CD8-positive, alpha-beta memory T cell (primary cell): ENCODE results near the gene ILRUN. TPM values are rescaled to one million over a fixed set of nuclear protein-coding genes. Genes with fewer than 3 reads are reported as not detected.
A peak's percentile ranks its signal among the peaks of the same experiment; 100 is the strongest.
"Not testable (repeated sequence)": the region's sequence is repeated elsewhere in the genome, so short reads cannot be mapped to it uniquely, and the experiment has no call there.

Source experiments
- CTCF ChIA-PET: fragments of 350-600 bp; sonication (Branson Sonifier 250); formaldehyde crosslinking; loops from one replicate; lab custom pipeline; 2021; ENCODE audit warnings: antibody characterized with exemption; lab: Charles Lee
- POLR2A ChIA-PET: fragments of 350-600 bp; sonication (Branson Sonifier 250); formaldehyde crosslinking; loops from one replicate; lab custom pipeline; 2021; ENCODE audit warnings: antibody characterized with exemption; lab: Charles Lee
- DNase-seq, 5 donors: peaks; one replicate each; pipeline versions ENCODE4 v3.0.0 to v3.0.0-alpha.2; 2020 to 2022; ENCODE audit warnings: mixed read lengths in 1 of 5
- H3K27ac ChIP-seq: one replicate; pipeline ENCODE4 v1.7.0; 2013; ENCODE audit warnings: low read depth, mild to moderate bottlenecking, low read length, moderate library complexity
- H3K27me3 ChIP-seq: 2 replicates; pipeline ENCODE4 v1.7.0; 2013; ENCODE audit warnings: low read length, mild to moderate bottlenecking; ENCODE audit not compliant: insufficient read depth, poor library complexity, severe bottlenecking
- H3K36me3 ChIP-seq: 2 replicates; pipeline ENCODE4 v1.7.0; 2013; ENCODE audit warnings: mild to moderate bottlenecking, low read length, moderate library complexity; ENCODE audit not compliant: insufficient read depth
- H3K4me1 ChIP-seq: 2 replicates; pipeline ENCODE4 v1.7.0; 2013; ENCODE audit warnings: mild to moderate bottlenecking, low read length, moderate library complexity; ENCODE audit not compliant: insufficient read depth
- H3K4me3 ChIP-seq: 2 replicates; pipeline ENCODE4 v1.7.0; 2013; ENCODE audit warnings: mild to moderate bottlenecking, low read length
- H3K9me3 ChIP-seq: 2 replicates; pipeline ENCODE4 v1.7.0; 2013; ENCODE audit warnings: mild to moderate bottlenecking, low read length
- H3K27ac Mint-ChIP-seq, 8 donors: one replicate each; pipeline ENCODE4 v1.8.0; 2020 to 2021; ENCODE audit warnings: mixed read lengths in 8 of 8, mild to moderate bottlenecking in 6 of 8, inconsistent platforms in 3 of 8, moderate library complexity in 3 of 8
- H3K27me3 Mint-ChIP-seq, 2 donors: one replicate each; pipeline ENCODE4 v1.8.0; 2020 to 2021; ENCODE audit warnings: mixed read lengths in 2 of 2, mild to moderate bottlenecking in 1 of 2, moderate library complexity in 1 of 2
- H3K36me3 Mint-ChIP-seq, 3 donors: one replicate each; pipeline ENCODE4 v1.8.0; 2020 to 2021; ENCODE audit warnings: mixed read lengths in 3 of 3, inconsistent platforms in 1 of 3, mild to moderate bottlenecking in 1 of 3
- H3K4me1 Mint-ChIP-seq, 3 donors: one replicate each; pipeline ENCODE4 v1.8.0; 2020 to 2021; ENCODE audit warnings: mixed read lengths in 3 of 3, inconsistent platforms in 1 of 3, mild to moderate bottlenecking in 1 of 3
- H3K4me3 Mint-ChIP-seq, 7 donors: one replicate each; pipeline ENCODE4 v1.8.0; 2020 to 2021; ENCODE audit warnings: mixed read lengths in 7 of 7, mild to moderate bottlenecking in 6 of 7, moderate library complexity in 4 of 7, inconsistent platforms in 2 of 7
- H3K9me3 Mint-ChIP-seq, 5 donors: one replicate each; pipeline ENCODE4 v1.8.0; 2020 to 2022; ENCODE audit warnings: mixed read lengths in 5 of 5, mild to moderate bottlenecking in 3 of 5, moderate library complexity in 2 of 5, inconsistent platforms in 1 of 5
- polyA plus RNA-seq: library from polyadenylated mRNA; unstranded; fragments of 300-500 nt; fragmentation: Illumina TruSeq; gene quantifications from one replicate; pipeline ENCODE4 v1.2.3, GENCODE V29; 2021
- total RNA-seq, 2 experiments: library from RNA; stranded (reverse); gene quantifications; one replicate each; pipeline ENCODE4 v1.2.3, GENCODE V29; 2021

ILRUN gene
- total and polyA plus RNA-seq, 3 experiments from 2014 or later = 18.8 to 61.9 (median 53.3) TPM

DNA sequence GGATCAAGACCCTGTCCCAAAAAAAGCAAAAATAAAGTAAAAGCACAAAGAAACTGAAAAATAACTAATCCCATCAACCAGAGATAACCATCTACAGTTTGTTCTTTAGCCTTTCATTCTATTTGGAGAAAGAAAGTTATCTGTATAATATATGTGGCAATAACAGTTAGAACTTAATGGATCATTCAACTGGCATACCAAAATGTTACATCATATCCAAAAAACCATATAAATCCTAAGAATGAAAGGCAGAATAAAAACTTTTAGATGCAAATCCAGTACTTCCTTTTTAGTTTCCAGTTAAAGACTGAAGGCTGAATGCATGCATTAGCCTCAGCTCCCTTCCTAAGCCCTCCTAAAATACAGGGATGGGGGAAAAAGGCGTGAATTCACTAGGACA is 25.2 kb downstream of the ILRUN start:
- ChIA-PET POLR2A (interaction anchor here (0.5 to 4.8 kb wide), 6 partner anchors 10 to 435 kb away, joined by 3 to 29 read pairs (median 4); partner anchors contain the start of genes ANKS1A and HMGA1), CTCF (interaction anchor here (3.1 kb wide), 1 partner anchor 25 kb away, joined by 8 read pairs; the partner anchor contains the start of gene ILRUN)
- H3K9me3 Mint-ChIP-seq = peaks cover 0 to 2% (median 0%) of the 10 kb centered on the region in 5 donors
- Histone ChIP-seq H3K27ac (peak overlapping the region; percentile 69), H3K36me3 (no peaks in the 10 kb centered on the region), H3K9me3 (no peaks in the 10 kb centered on the region), H3K4me1 (peaks cover 67% of the 10 kb centered on the region), H3K4me3 (peak overlapping the region; percentile 38), H3K27me3 (no peaks in the 10 kb centered on the region)
- peak overlapping the region; percentile 55 to 90 (median 76) for H3K4me3 Mint-ChIP-seq
- peaks cover 68 to 84% (median 77%) of the 10 kb centered on the region in 3 donors for H3K4me1 Mint-ChIP-seq
- peaks cover 0 to 3% of the 10 kb centered on the region in 2 donors for H3K27me3 Mint-ChIP-seq
- H3K27ac Mint-ChIP-seq = peak overlapping the region; percentile 92 to 99 (median 98)
- peaks cover 0 to 3% (median 2%) of the 10 kb centered on the region in 3 donors for H3K36me3 Mint-ChIP-seq
- DNase-seq = no peak

DNA sequence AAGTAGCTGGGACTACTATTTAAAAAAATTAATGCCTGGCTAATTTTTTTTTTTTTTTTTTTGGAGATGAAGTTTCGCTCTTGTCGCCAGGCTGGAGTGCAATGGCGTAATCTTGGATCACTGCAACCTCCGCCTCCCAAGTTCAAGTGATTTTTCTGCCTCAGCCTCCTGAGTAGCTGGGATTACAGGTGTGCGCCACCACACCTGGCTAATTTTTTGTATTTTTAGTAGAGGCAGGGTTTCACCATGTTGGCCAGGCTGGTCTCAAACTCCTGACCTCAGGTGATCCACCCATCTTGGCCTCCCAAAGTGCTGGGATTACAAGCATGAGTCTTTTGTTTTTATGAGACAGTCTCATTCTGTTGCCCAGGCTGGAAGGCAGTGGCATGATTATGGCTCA is 27.8 kb downstream of the ILRUN start:
- not testable (repeated sequence) for H3K36me3 ChIP-seq, H3K27ac ChIP-seq, H3K9me3 ChIP-seq, H3K4me3 Mint-ChIP-seq, H3K27me3 Mint-ChIP-seq, DNase-seq, H3K36me3 Mint-ChIP-seq, H3K4me3 ChIP-seq, H3K27ac Mint-ChIP-seq, H3K27me3 ChIP-seq, H3K9me3 Mint-ChIP-seq
- ChIA-PET POLR2A (interaction anchor here (0.6 kb wide), 1 partner anchor 12 kb away, joined by 8 read pairs; no protein-coding TSS in a partner anchor), CTCF (interaction anchor here (1.2 to 1.7 kb wide), 2 partner anchors 12 to 88 kb away, joined by 3 read pairs; partner anchors contain the start of gene SNRPC)
- H3K4me1 ChIP-seq = peaks cover 63% of the 10 kb centered on the region
- peaks cover 66 to 83% (median 74%) of the 10 kb centered on the region in 3 donors for H3K4me1 Mint-ChIP-seq

DNA sequence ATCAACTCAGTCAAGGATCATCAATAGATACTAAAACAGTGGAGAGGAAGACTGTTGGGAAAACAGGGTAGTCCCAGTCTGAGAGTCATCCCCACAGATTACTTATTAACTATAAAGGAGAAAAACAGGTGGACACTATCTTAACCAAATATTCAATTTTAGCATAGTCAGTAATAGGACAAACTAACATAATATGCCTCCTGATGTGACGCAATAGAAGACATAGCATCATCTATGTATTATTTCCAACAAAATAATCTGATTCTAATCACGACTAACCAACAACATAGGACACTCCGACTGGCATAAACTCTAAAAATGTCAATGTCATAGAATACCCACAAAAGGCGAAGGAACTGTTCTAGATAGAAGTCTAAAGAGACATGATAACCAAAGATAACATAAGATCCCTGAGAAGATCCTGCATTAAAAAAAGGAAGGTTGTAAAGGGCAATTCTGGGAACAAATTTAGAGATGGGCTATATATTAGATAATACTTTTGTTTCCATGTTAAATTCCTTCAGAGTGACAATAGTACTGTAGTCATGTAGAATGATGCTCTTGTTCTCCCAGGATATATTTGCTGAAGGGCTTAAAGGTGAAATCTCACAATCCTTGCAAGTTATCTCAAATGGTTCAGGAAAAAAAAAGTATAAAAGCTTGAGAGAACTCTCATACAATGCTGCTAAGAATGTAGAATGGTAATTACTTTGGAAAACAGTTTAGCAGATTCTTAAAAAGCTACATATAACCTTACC is 28.9 kb downstream of the ILRUN start:
- Histone ChIP-seq H3K4me1 (peaks cover 52% of the 10 kb centered on the region), H3K27me3 (no peaks in the 10 kb centered on the region), H3K4me3 (no peak overlapping the region), H3K27ac (no peak overlapping the region), H3K36me3 (no peaks in the 10 kb centered on the region), H3K9me3 (no peaks in the 10 kb centered on the region)
- Mint-ChIP-seq H3K4me3 (no peak overlapping the region), H3K4me1 (peaks cover 57 to 77% (median 71%) of the 10 kb centered on the region in 3 donors), H3K27me3 (no peaks in the 10 kb centered on the region), H3K9me3 (no peaks in the 10 kb centered on the region), H3K36me3 (peaks cover 0 to 3% (median 2%) of the 10 kb centered on the region in 3 donors), H3K27ac (peak overlapping the region in 5 of 8 donors; percentile 10 to 93 (median 17))
- DNase-seq = no peak
- ChIA-PET POLR2A (no interaction called here), CTCF (interaction anchor here (1.2 kb wide), 1 partner anchor 11 kb away, joined by 3 read pairs; no protein-coding TSS in a partner anchor)

DNA sequence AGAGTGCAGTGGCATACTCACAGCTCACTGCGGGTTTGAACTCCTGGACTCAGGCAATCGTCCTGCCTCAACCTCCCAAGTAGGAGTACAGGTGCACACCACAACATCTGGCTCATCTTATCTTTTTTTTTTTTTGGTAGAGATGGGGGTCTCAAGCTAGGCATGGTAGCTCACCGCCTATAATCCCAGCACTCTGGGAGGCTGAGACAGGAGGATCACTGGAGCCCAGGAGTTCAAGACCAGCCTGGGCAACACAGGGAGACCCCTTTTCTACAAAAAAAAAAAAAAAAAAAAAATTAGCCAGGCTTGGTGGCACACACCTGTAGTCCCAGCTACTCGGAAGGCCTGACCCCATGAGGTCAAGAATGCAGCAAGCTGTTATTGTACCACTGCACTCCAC is 31.5 kb downstream of the ILRUN start:
- H3K4me3 Mint-ChIP-seq = peak overlapping the region in 1 of 7 donors; percentile 22
- DNase-seq = no peak
- H3K4me1 ChIP-seq = peaks cover 31% of the 10 kb centered on the region
- H3K27me3 ChIP-seq = no peaks in the 10 kb centered on the region
- CTCF ChIA-PET = no interaction called here
- H3K9me3 ChIP-seq = no peaks in the 10 kb centered on the region
- POLR2A ChIA-PET = interaction anchor here (0.6 kb wide), 1 partner anchor 124 kb away, joined by 3 read pairs; no protein-coding TSS in a partner anchor
- no peak overlapping the region for H3K4me3 ChIP-seq
- H3K27ac ChIP-seq = peak overlapping the region; percentile 68
- no peaks in the 10 kb centered on the region for H3K9me3 Mint-ChIP-seq
- no peaks in the 10 kb centered on the region for H3K36me3 ChIP-seq
- peaks cover 0 to 4% (median 2%) of the 10 kb centered on the region in 3 donors for H3K36me3 Mint-ChIP-seq
- peaks cover 51 to 74% (median 65%) of the 10 kb centered on the region in 3 donors for H3K4me1 Mint-ChIP-seq
- no peaks in the 10 kb centered on the region for H3K27me3 Mint-ChIP-seq
- peak overlapping the region in 6 of 8 donors; percentile 30 to 91 (median 70) for H3K27ac Mint-ChIP-seq

DNA sequence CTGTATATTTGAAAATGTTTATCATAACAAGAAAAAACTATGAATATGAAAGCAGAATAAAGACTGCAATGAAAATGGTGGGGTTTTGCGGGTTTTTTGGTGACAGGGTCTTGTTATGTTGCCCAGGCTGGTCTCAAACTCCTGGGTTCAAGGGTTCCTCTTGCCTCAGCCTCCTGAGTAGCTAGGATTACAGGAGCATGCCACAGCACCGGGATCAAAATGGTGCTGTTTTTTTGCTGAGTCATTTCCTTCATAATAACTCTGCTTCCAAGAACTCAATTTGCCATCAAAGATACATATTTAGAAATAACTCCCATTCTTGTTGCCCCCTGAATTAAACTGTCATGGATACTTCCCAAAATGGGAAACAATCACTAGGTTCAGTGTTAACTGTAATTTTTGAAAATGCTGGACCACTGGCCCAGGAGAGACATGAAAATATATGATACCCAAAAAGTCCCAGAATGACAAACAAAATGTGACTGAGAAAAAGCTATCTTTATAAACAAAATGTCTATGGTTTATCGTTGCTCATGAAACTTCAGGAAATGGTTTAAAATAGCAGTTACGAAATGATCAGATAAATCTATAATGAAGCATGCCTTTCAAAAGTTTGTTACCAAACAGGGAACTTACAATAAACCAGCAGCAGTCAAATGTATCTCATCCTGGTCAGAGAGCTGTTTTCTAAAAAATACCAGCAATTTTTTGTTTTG is 32.2 kb downstream of the ILRUN start:
- H3K27ac Mint-ChIP-seq = peak overlapping the region; percentile 23 to 91 (median 60)
- H3K27me3 Mint-ChIP-seq = no peaks in the 10 kb centered on the region
- DNase-seq = no peak
- POLR2A ChIA-PET = no interaction called here
- Histone ChIP-seq H3K4me3 (no peak overlapping the region), H3K9me3 (no peaks in the 10 kb centered on the region), H3K4me1 (peaks cover 30% of the 10 kb centered on the region), H3K27me3 (no peaks in the 10 kb centered on the region), H3K36me3 (no peaks in the 10 kb centered on the region), H3K27ac (peak overlapping the region; percentile 68)
- peaks cover 0 to 4% (median 2%) of the 10 kb centered on the region in 3 donors for H3K36me3 Mint-ChIP-seq
- peaks cover 49 to 70% (median 62%) of the 10 kb centered on the region in 3 donors for H3K4me1 Mint-ChIP-seq
- no peaks in the 10 kb centered on the region for H3K9me3 Mint-ChIP-seq
- CTCF ChIA-PET = no interaction called here
- H3K4me3 Mint-ChIP-seq = peak overlapping the region in 3 of 7 donors; percentile 3 to 30 (median 22)

DNA sequence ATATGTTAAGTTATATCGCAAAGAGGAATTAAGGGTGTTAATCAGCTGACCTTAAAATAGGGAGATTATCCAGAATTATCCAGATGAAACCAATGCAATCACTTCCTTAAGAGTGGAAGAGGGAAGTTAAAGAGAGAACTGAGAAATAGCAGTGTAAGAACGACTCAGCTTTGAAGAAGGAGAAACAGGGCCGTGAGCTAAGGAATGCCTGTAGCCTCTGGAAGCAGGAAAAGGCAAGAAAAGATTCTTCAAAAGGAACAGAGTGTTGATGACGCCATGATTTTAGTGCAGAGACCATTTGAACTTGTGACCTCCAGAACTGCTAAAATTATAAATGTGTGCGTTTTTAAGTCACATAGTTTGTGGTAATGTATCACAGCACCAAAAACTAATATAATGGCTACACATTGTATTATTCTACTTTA is 32.7 kb downstream of the ILRUN start:
- no peaks in the 10 kb centered on the region for H3K27me3 Mint-ChIP-seq
- H3K36me3 ChIP-seq = no peaks in the 10 kb centered on the region
- peaks cover 34% of the 10 kb centered on the region for H3K4me1 ChIP-seq
- H3K27me3 ChIP-seq = no peaks in the 10 kb centered on the region
- no peak for DNase-seq
- ChIA-PET CTCF (interaction anchor here (0.8 kb wide), 1 partner anchor 10 kb away, joined by 3 read pairs; no protein-coding TSS in a partner anchor), POLR2A (no interaction called here)
- peaks cover 0 to 4% (median 2%) of the 10 kb centered on the region in 3 donors for H3K36me3 Mint-ChIP-seq
- H3K27ac ChIP-seq = peak overlapping the region; percentile 68
- H3K27ac Mint-ChIP-seq = peak overlapping the region in 7 of 8 donors; percentile 2 to 78 (median 62)
- no peaks in the 10 kb centered on the region for H3K9me3 Mint-ChIP-seq
- no peak overlapping the region for H3K4me3 ChIP-seq
- H3K4me1 Mint-ChIP-seq = peaks cover 50 to 74% (median 67%) of the 10 kb centered on the region in 3 donors
- peak overlapping the region in 2 of 7 donors; percentile 8 to 35 for H3K4me3 Mint-ChIP-seq
- no peaks in the 10 kb centered on the region for H3K9me3 ChIP-seq

DNA sequence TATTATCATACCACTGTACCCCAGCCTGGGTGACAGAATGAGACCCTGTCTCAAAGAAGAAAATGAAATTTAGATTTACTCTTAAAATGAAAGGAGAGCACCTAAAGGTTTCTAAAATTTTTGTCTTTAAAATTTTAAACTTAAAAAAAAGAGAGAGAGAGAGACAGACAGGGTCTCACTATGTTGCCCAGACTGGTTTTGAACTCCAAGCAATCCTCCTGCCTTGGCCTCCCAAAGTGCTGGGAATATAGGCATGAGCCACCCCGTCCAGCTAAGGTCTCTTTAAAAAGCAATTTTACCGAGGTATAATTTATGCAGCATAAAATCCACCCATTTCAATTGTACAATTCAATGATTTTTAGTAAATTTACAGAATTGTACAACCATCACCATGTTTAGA is 33.2 kb downstream of the ILRUN start:
- H3K27ac Mint-ChIP-seq = peak overlapping the region in 4 of 8 donors; percentile 62 to 78 (median 72)
- ChIA-PET POLR2A (no interaction called here), CTCF (interaction anchor here (0.8 kb wide), 1 partner anchor 9 kb away, joined by 3 read pairs; no protein-coding TSS in a partner anchor)
- DNase-seq = no peak
- Histone ChIP-seq H3K27ac (peak overlapping the region; percentile 68), H3K36me3 (no peaks in the 10 kb centered on the region), H3K4me3 (no peak overlapping the region), H3K9me3 (no peaks in the 10 kb centered on the region), H3K4me1 (peaks cover 37% of the 10 kb centered on the region), H3K27me3 (no peaks in the 10 kb centered on the region)
- no peaks in the 10 kb centered on the region for H3K9me3 Mint-ChIP-seq
- peak overlapping the region in 1 of 7 donors; percentile 35 for H3K4me3 Mint-ChIP-seq
- peaks cover 0 to 4% (median 2%) of the 10 kb centered on the region in 3 donors for H3K36me3 Mint-ChIP-seq
- H3K4me1 Mint-ChIP-seq = peaks cover 52 to 76% (median 68%) of the 10 kb centered on the region in 3 donors
- no peaks in the 10 kb centered on the region for H3K27me3 Mint-ChIP-seq
